Activated CD8-positive, alpha-beta memory T cell treated with anti-CD3 and anti-CD28 coated beads, Interleukin-2, amount 10 ng/mL, durations not matched to agents 7 days and 5 days (primary cell): ENCODE data around the gene MYL7. TPM values are rescaled to one million over a fixed set of nuclear protein-coding genes. Genes with fewer than 3 reads are reported as not detected.
"Not testable (repeated sequence)": the region's sequence is repeated elsewhere in the genome, so short reads cannot be mapped to it uniquely, and the experiment has no call there.

Source experiments
- ATAC-seq: fragments of 150-1000 bp; cut with Tn5 transposase; one replicate; pipeline ENCODE4 v1.10.0; 2021; ENCODE audit warnings: moderate library complexity
- CTCF ChIA-PET: fragments of 350-600 bp; sonication (Branson Sonifier 250); formaldehyde crosslinking; loops from one replicate; lab custom pipeline; 2021; ENCODE audit warnings: antibody characterized with exemption; lab: Charles Lee
- DNase-seq: peaks from one replicate; pipeline ENCODE4 v3.0.0-alpha.2; 2020
- H3K27ac Mint-ChIP-seq: one replicate; pipeline ENCODE4 v1.8.0; 2021; ENCODE audit warnings: mild to moderate bottlenecking, mixed read lengths
- H3K27me3 Mint-ChIP-seq: one replicate; pipeline ENCODE4 v1.8.0; 2021; ENCODE audit warnings: mixed read lengths
- H3K36me3 Mint-ChIP-seq: one replicate; pipeline ENCODE4 v1.8.0; 2021; ENCODE audit warnings: mild to moderate bottlenecking, mixed read lengths
- H3K4me1 Mint-ChIP-seq: one replicate; pipeline ENCODE4 v1.8.0; 2021; ENCODE audit warnings: mixed read lengths
- H3K4me3 Mint-ChIP-seq: one replicate; pipeline ENCODE4 v1.8.0; 2021; ENCODE audit warnings: mild to moderate bottlenecking, moderate library complexity, mixed read lengths
- H3K9me3 Mint-ChIP-seq: one replicate; pipeline ENCODE4 v1.8.0; 2022; ENCODE audit warnings: low read depth, mixed read lengths
- total RNA-seq, 2 experiments: library from RNA; stranded (reverse); gene quantifications; one replicate each; pipeline ENCODE4 v1.2.3, GENCODE V29; 2021

Gene MYL7
- total RNA-seq, 2 experiments from 2014 or later: not detected

- H3K36me3 Mint-ChIP-seq: no peaks in the 10 kb centered on the region
- no peaks in the 10 kb centered on the region for H3K9me3 Mint-ChIP-seq
- DNase-seq (no peak), ATAC-seq (no peak)
- no peak overlapping the region for H3K27ac Mint-ChIP-seq
- CTCF ChIA-PET: interaction anchor here (0.5 kb wide), 1 partner anchor 96 kb away, joined by 3 read pairs; no protein-coding TSS in a partner anchor
- H3K27me3 Mint-ChIP-seq: peaks cover 32% of the 10 kb centered on the region
- no peaks in the 10 kb centered on the region for H3K4me1 Mint-ChIP-seq
- no peak overlapping the region for H3K4me3 Mint-ChIP-seq
Observed at GRCh38 chr7:44177570-44178131, 36.5 kb upstream of the MYL7 start.

- H3K36me3 Mint-ChIP-seq: no peaks in the 10 kb centered on the region
- CTCF ChIA-PET: no interaction called here
- ATAC-seq (no peak), DNase-seq (no peak)
- H3K27me3 Mint-ChIP-seq: peaks cover 31% of the 10 kb centered on the region
- no peak overlapping the region for H3K27ac Mint-ChIP-seq
- no peak overlapping the region for H3K4me3 Mint-ChIP-seq
- H3K4me1 Mint-ChIP-seq: no peaks in the 10 kb centered on the region
- H3K9me3 Mint-ChIP-seq: no peaks in the 10 kb centered on the region
Observed at GRCh38 chr7:44176486-44176885, 35.4 kb upstream of the MYL7 start.

- DNase-seq (no peak), ATAC-seq (no peak)
- H3K4me3 Mint-ChIP-seq: no peak overlapping the region
- peaks cover 28% of the 10 kb centered on the region for H3K27me3 Mint-ChIP-seq
- CTCF ChIA-PET: no interaction called here
- H3K9me3 Mint-ChIP-seq: no peaks in the 10 kb centered on the region
- H3K4me1 Mint-ChIP-seq: no peaks in the 10 kb centered on the region
- H3K36me3 Mint-ChIP-seq: no peaks in the 10 kb centered on the region
- H3K27ac Mint-ChIP-seq: no peak overlapping the region
Observed at GRCh38 chr7:44175730-44176129, 34.6 kb upstream of the MYL7 start.

GRCh38 chr7:44174694-44174948 lies 33.5 kb upstream of the MYL7 start:
- CTCF ChIA-PET, H3K27ac Mint-ChIP-seq, H3K36me3 Mint-ChIP-seq, H3K4me1 Mint-ChIP-seq, DNase-seq, H3K4me3 Mint-ChIP-seq, ATAC-seq, H3K9me3 Mint-ChIP-seq: not testable (repeated sequence)
- H3K27me3 Mint-ChIP-seq: peaks cover 34% of the 10 kb centered on the region

GRCh38 chr7:44173911-44174693 lies 33.0 kb upstream of the MYL7 start:
- Mint-ChIP-seq H3K27me3 (peaks cover 29% of the 10 kb centered on the region), H3K4me1 (no peaks in the 10 kb centered on the region), H3K36me3 (no peaks in the 10 kb centered on the region), H3K9me3 (no peaks in the 10 kb centered on the region), H3K27ac (no peak overlapping the region), H3K4me3 (no peak overlapping the region)
- DNase-seq: no peak
- ATAC-seq: no peak
- CTCF ChIA-PET: interaction anchor here (0.9 kb wide), 1 partner anchor 22 kb away, joined by 3 read pairs; no protein-coding TSS in a partner anchor

GRCh38 chr7:44172803-44173424 lies 31.8 kb upstream of the MYL7 start:
- Mint-ChIP-seq H3K4me3 (no peak overlapping the region), H3K9me3 (no peaks in the 10 kb centered on the region), H3K27me3 (peaks cover 25% of the 10 kb centered on the region), H3K4me1 (peaks cover 1% of the 10 kb centered on the region), H3K36me3 (no peaks in the 10 kb centered on the region), H3K27ac (no peak overlapping the region)
- ATAC-seq: no peak
- CTCF ChIA-PET: interaction anchor here (0.9 to 1.3 kb wide), 2 partner anchors 24 kb away, joined by 3 read pairs; no protein-coding TSS in a partner anchor
- DNase-seq: no peak

GRCh38 chr7:44172352-44172751 lies 31.2 kb upstream of the MYL7 start:
- Mint-ChIP-seq H3K4me1 (peaks cover 6% of the 10 kb centered on the region), H3K27me3 (peaks cover 25% of the 10 kb centered on the region), H3K4me3 (no peak overlapping the region), H3K9me3 (no peaks in the 10 kb centered on the region), H3K27ac (no peak overlapping the region), H3K36me3 (no peaks in the 10 kb centered on the region)
- CTCF ChIA-PET: interaction anchor here (1.3 kb wide), 1 partner anchor 24 kb away, joined by 3 read pairs; no protein-coding TSS in a partner anchor
- ATAC-seq (no peak), DNase-seq (no peak)

- not testable (repeated sequence) for DNase-seq, H3K4me3 Mint-ChIP-seq, H3K36me3 Mint-ChIP-seq, H3K9me3 Mint-ChIP-seq, H3K27ac Mint-ChIP-seq, H3K4me1 Mint-ChIP-seq, ATAC-seq
- peaks cover 25% of the 10 kb centered on the region for H3K27me3 Mint-ChIP-seq
- CTCF ChIA-PET: interaction anchor here (1.3 kb wide), 1 partner anchor 25 kb away, joined by 3 read pairs; no protein-coding TSS in a partner anchor
Observed at GRCh38 chr7:44171901-44172300, 30.8 kb upstream of the MYL7 start.

- no peak overlapping the region for H3K27ac Mint-ChIP-seq
- CTCF ChIA-PET: no interaction called here
- H3K36me3 Mint-ChIP-seq: no peaks in the 10 kb centered on the region
- H3K4me1 Mint-ChIP-seq: peaks cover 6% of the 10 kb centered on the region
- no peaks in the 10 kb centered on the region for H3K9me3 Mint-ChIP-seq
- peaks cover 30% of the 10 kb centered on the region for H3K27me3 Mint-ChIP-seq
- ATAC-seq (no peak), DNase-seq (no peak)
- no peak overlapping the region for H3K4me3 Mint-ChIP-seq
Observed at GRCh38 chr7:44167920-44168319, 26.8 kb upstream of the MYL7 start.

GRCh38 chr7:44163591-44163990 lies 22.5 kb upstream of the MYL7 start:
- Mint-ChIP-seq H3K36me3 (no peaks in the 10 kb centered on the region), H3K4me1 (peaks cover 6% of the 10 kb centered on the region), H3K27me3 (peaks cover 21% of the 10 kb centered on the region), H3K4me3 (no peak overlapping the region), H3K27ac (no peak overlapping the region), H3K9me3 (no peaks in the 10 kb centered on the region)
- CTCF ChIA-PET: no interaction called here
- DNase-seq (no peak), ATAC-seq (no peak)

GRCh38 chr7:44162785-44163395 lies 21.8 kb upstream of the MYL7 start:
- no peaks in the 10 kb centered on the region for H3K9me3 Mint-ChIP-seq
- DNase-seq (no peak), ATAC-seq (no peak)
- H3K27me3 Mint-ChIP-seq: peaks cover 21% of the 10 kb centered on the region
- H3K36me3 Mint-ChIP-seq: no peaks in the 10 kb centered on the region
- no peak overlapping the region for H3K4me3 Mint-ChIP-seq
- no peak overlapping the region for H3K27ac Mint-ChIP-seq
- peaks cover 5% of the 10 kb centered on the region for H3K4me1 Mint-ChIP-seq
- CTCF ChIA-PET: no interaction called here

- Mint-ChIP-seq H3K4me1 (no peaks in the 10 kb centered on the region), H3K27ac (no peak overlapping the region), H3K9me3 (no peaks in the 10 kb centered on the region), H3K36me3 (no peaks in the 10 kb centered on the region), H3K27me3 (peaks cover 21% of the 10 kb centered on the region), H3K4me3 (no peak overlapping the region)
- DNase-seq (no peak), ATAC-seq (no peak)
- CTCF ChIA-PET: no interaction called here
Observed at GRCh38 chr7:44162179-44162578, 21.0 kb upstream of the MYL7 start.

GRCh38 chr7:44161371-44161770 lies 20.2 kb upstream of the MYL7 start:
- no peaks in the 10 kb centered on the region for H3K36me3 Mint-ChIP-seq
- no peak for ATAC-seq
- CTCF ChIA-PET: no interaction called here

More at GRCh38 chr7:44161371-44161770, 20.2 kb upstream of the MYL7 start:
- peaks cover 21% of the 10 kb centered on the region for H3K27me3 Mint-ChIP-seq
- H3K4me3 Mint-ChIP-seq: no peak overlapping the region
- no peaks in the 10 kb centered on the region for H3K9me3 Mint-ChIP-seq
- no peaks in the 10 kb centered on the region for H3K4me1 Mint-ChIP-seq
- no peak overlapping the region for H3K27ac Mint-ChIP-seq
- no peak for DNase-seq
